NCI-H82 (cell line): ENCODE measurements around the gene CNTN5.

Experiments
- DNase-seq: peaks from one replicate; lab custom pipeline; 2025; lab: John Stamatoyannopoulos, UW

CNTN5 gene

GRCh38 chr11:99630629-99631028 is 609.9 kb downstream of the CNTN5 start:
- DNase-seq, result no peak

GRCh38 chr11:99631618-99632017 is 610.9 kb downstream of the CNTN5 start:
- DNase-seq, result no peak

GRCh38 chr11:99632969-99633368 is 612.2 kb downstream of the CNTN5 start:
- no peak for DNase-seq

GRCh38 chr11:99634581-99634980 is 613.8 kb downstream of the CNTN5 start:
- no peak for DNase-seq

- no peak for DNase-seq
Measured at GRCh38 chr11:99638073-99638553, 617.4 kb downstream of the CNTN5 start.

- DNase-seq, result no peak
Measured at GRCh38 chr11:99640671-99641070, 619.9 kb downstream of the CNTN5 start.

GRCh38 chr11:99645934-99646333 is 625.2 kb downstream of the CNTN5 start:
- DNase-seq, result no peak

GRCh38 chr11:99670067-99670676 is 649.4 kb downstream of the CNTN5 start:
- DNase-seq, result peak; percentile 56

- DNase-seq, result no peak
Measured at GRCh38 chr11:99671808-99672409, 651.2 kb downstream of the CNTN5 start.

- no peak for DNase-seq
Measured at GRCh38 chr11:99676292-99676691, 655.5 kb downstream of the CNTN5 start.

DNA sequence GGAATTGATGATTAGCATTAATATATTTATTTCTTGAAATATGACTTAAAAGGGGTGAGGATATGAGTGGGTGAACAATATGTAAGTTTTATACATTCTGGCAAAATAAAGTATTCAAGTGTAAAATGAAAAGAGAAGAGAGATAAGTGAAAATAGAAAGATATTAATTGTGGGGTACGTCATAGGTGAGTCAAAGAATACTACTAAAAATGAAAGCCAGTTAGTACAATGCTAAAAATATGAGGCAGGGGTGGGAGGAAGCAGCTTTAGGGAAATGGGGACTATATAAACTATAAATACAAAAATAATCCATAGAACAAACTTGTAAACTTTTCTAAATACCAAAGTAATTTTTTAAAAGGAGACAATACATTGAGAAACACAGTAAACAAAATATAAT is 661.4 kb downstream of the CNTN5 start:
- no peak for DNase-seq

DNA sequence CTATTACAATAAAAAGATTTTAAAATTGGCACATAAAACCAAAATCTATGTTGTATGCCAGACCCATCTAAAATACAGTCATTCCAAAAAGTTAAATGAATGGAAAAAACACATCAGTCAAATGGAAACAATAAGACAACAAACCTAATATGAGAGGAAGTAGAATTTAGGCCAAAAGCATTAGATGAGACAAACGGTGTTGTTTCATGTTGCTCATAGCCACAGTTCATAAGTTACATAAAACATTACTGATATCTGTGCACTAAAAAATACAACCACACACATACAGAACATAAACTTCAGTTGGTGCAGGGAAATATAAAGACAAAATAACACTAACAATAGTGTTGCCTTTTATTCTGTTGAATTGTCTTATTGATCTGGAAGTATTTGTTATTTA is 661.9 kb downstream of the CNTN5 start:
- no peak for DNase-seq

- DNase-seq, result no peak
Measured at GRCh38 chr11:99683933-99684332, 663.2 kb downstream of the CNTN5 start.

- no peak for DNase-seq
Measured at GRCh38 chr11:99686838-99687237, 666.1 kb downstream of the CNTN5 start.

DNA sequence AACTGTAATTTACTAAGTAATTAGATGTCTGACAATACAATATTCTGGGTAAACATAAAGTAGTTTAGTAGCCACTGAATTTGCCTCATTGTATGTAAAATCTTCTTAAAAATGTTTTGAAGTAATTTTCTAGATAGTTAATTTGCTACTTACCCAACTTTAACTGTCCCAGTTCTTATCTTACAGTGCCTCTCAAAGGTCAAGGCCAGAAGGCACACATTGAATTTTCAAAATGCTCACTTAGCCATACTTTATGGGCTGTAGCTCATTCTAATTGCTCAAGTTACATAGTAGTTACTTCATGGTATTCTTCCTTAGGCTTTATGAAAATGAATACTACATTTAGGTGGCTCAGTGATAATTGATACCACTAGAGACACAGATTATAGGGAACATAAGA is 666.6 kb downstream of the CNTN5 start:
- DNase-seq, result no peak

DNA sequence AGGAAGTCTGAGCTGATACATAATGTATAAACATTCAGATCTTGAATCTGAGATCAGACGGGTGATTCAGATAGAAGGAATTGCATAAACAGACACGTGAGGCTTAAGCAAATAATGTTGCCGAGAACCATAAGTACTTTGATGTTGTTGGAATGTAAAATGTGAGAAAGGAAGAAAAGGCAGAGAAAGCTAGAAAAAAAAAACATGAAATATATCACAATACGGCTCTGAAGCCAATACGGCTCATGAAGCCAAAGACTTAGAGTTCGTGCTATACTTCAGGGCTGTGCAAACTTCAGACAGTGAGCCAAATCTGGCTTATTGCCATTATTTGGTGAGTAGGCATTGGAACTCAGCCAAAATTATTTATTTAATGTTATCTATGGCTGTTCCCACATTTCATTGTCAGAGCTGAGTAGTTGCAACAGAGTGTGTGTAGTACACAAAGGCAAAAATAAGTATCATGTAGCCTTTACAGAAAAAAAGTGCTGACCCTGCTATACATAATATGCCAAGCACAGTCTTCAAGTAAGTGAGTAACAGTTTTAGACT is 673.3 kb downstream of the CNTN5 start:
- DNase-seq, result no peak

DNA sequence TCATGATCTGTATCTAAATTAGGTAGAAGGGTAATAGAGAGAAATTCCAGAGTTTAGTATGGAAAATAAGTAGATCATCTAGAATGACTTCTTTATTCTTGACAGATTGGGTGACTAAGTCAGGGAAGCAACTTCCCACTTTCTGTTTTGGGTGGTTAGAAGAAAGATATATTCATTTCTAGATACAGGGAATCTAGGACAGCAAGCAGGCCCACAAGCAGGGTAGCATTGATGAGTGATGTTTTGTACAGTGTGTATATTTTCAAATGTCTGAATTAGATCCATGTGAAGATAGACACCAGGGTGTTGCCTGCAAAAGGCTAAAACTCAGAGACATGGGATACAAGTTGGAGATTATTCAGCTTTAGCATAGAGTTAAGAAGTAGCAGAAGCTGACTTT is 674.4 kb downstream of the CNTN5 start:
- no peak for DNase-seq

- no peak for DNase-seq
Measured at GRCh38 chr11:99706848-99707247, 686.1 kb downstream of the CNTN5 start.

DNA sequence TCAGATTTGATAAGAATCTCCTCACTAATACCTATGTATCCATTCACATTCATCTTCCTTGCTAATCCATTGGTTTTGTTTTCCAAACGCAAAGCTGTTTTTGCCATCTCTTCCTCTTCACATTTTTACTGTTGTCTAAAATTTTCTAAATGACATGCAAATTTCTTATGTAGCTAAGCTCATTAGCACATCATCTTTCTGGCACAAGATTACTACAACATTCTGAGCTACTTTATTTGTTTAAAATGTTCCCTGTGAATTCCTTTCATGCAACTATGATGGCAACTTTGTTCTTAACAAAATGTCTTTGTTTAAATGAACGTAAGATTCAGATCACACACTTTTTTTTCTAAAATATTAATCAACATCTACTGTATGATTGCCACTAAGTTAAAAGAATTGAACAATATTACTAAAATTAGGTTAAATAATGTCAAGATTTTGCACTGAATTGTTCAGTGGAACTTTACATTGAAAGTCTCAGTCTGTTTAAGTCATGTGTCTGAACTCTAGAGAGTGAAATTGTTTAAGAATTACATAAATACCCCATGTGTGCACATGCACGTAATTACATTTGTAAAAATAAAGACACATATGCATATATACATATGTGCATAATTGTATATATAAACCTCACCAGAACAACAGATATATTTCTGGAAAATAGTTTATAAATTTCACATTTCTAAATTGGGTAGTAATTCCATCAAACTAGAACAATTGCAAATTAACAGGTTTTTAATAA is 688.4 kb downstream of the CNTN5 start:
- no peak for DNase-seq

DNA sequence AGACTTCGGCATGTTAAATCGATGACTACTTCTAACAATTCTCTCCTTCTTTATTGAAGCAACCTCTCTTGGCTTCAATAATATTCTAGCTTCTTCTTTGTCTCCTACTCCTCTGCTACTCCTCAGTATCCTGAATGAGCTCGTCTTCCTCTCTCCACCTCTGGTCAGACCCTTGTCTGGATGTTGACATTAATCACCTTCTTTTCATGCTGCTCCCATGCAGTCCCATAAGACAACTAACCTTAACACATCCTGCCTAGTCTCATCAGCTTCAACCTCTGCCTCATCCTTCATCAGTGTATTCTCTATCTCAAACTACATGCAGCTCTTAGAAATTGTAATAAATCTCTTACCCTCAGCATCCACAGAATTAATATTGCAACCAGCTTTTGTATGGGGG is 695.6 kb downstream of the CNTN5 start:
- no peak for DNase-seq

GRCh38 chr11:99718291-99718690 is 697.5 kb downstream of the CNTN5 start:
- DNase-seq, result no peak

DNA sequence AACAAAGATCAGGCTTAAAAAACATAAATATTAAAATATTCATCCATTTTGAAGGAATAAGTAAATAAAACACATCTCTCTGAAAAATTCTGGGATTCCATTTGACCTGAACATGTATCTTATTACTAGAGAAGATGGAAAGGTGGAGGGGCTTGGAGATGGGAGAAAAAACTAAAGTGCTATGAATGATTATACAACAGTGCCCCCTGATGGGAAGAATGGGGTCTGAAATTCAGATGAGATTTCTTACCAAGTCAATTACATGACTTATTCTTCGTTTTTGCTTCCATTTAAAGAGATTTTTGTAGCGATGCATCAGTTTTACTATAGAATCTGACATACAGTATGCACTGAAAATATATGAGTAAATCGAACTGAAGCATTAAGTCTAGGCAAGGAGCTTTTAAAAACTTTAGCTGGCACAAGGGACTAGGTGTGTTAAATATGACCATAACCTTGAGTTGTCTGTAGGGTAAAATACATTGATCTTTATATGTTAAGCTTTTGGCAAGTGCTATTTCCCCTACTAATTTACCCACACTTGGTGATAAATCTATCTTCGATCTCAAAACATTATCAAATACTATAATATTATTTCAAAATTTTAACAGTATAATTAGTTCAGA is 718.8 kb downstream of the CNTN5 start:
- DNase-seq, result peak; percentile 73

DNA sequence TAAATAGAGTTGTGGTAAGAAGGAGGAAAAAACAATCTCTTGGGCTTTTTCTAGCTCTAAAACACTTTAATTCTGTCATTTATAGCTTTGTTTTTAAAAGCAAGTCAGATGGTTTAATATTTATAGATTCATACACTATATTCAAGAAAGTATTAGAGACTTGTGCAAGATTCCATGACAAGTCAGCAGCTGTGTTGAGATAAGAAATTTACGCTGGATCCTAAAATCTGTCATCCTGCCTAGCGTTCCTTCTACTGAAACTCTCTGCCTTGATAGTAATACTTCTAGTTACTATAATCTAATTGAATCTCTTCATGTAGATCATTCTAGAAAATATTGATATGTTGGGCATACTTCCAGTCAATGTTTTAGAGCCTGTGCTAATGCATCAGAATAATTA is 721.8 kb downstream of the CNTN5 start:
- DNase-seq, result no peak
